DOHH2 (cell line): Measurements from ENCODE around the gene DPH3.

Source experiments
- EZH2phosphoT487 ChIP-seq: fragments of 200-600 bp; sonication (generic); IDR thresholded peaks from 2 replicates; pipeline ENCODE4 v1.6.1; 2017; ENCODE audit warnings: borderline replicate concordance, mild to moderate bottlenecking, antibody characterized with exemption, low read length, moderate library complexity, mixed read lengths
- TF ChIP-seq, protein P1 (sequence below): fragments of 200-600 bp; sonication (generic); IDR thresholded peaks from one replicate; pipeline ENCODE4 v1.5.1; 2014; ENCODE audit warnings: antibody characterized with exemption, mild to moderate bottlenecking, low read depth, low read length; ENCODE audit not compliant: poor library complexity, severe bottlenecking

DNA sequence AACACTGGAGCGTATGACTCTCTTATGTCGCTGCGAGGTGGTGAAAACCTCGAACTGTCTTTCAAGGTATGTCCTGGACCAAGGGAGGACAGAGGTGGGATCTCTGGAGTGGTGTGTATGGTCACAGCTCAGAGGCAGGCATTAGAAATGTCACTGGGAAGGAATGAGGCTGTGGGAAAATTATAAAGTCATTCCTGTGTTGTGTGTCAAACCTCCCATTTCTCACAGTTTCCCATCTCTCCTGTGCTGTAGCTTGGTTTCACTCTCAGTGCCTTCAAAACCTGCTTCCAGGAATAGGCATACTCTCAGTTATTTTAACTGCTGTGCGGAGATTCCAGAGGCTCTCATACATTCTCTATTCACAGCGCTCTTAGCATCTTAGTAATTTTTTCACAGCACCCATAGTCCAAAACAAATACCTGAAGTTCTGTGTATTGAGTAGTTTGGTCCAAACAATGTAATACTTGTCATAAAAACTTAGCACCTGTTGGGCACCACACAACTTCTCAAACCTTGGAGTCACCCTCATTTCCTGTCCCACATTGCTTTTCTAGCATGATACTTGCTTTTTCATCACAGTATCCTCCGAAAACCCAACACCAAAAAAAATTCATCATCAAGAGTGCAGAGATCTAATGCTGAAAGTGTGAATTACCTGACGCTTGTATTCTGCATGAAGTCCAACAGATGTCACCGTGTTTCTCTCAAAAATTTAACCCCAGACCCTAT is 53.4 kb downstream of the DPH3 start:
- TF ChIP-seq EZH2phosphoT487, result no peak
- TF ChIP-seq, protein P1, sequence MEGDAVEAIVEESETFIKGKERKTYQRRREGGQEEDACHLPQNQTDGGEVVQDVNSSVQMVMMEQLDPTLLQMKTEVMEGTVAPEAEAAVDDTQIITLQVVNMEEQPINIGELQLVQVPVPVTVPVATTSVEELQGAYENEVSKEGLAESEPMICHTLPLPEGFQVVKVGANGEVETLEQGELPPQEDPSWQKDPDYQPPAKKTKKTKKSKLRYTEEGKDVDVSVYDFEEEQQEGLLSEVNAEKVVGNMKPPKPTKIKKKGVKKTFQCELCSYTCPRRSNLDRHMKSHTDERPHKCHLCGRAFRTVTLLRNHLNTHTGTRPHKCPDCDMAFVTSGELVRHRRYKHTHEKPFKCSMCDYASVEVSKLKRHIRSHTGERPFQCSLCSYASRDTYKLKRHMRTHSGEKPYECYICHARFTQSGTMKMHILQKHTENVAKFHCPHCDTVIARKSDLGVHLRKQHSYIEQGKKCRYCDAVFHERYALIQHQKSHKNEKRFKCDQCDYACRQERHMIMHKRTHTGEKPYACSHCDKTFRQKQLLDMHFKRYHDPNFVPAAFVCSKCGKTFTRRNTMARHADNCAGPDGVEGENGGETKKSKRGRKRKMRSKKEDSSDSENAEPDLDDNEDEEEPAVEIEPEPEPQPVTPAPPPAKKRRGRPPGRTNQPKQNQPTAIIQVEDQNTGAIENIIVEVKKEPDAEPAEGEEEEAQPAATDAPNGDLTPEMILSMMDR, result no peak
